WERI-Rb-1 (cell line): ENCODE results near the gene LUM.

Experiments
- DNase-seq: peaks from one replicate; pipeline ENCODE4 v3.0.0-alpha.2; 2020
- H3K27ac ChIP-seq: fragments of 250-450 bp; sonication (Bioruptor Pico); 2 replicates; pipeline ENCODE4 v1.5.1; 2020; ENCODE audit warnings: mild to moderate bottlenecking, moderate library complexity
- H3K27me3 ChIP-seq: fragments of 250-450 bp; sonication (Bioruptor Pico); 2 replicates; pipeline ENCODE4 v1.5.1; 2021; ENCODE audit warnings: mild to moderate bottlenecking, low read depth, moderate library complexity; ENCODE audit not compliant: insufficient read depth, severe bottlenecking
- H3K36me3 ChIP-seq: fragments of 250-450 bp; sonication (Bioruptor Pico); 2 replicates; pipeline ENCODE4 v1.5.1; 2020; ENCODE audit warnings: mild to moderate bottlenecking, moderate library complexity
- H3K4me3 ChIP-seq: 2 replicates; pipeline ENCODE4 v1.5.1; 2011; ENCODE audit warnings: low read depth, mild to moderate bottlenecking, control low read depth, low read length
- H3K9me3 ChIP-seq: fragments of 250-450 bp; sonication (Bioruptor Pico); 2 replicates; pipeline ENCODE4 v1.5.1; 2021; ENCODE audit warnings: mild to moderate bottlenecking, moderate library complexity; ENCODE audit not compliant: severe bottlenecking
- TF ChIP-seq, protein P1 (sequence below): IDR thresholded peaks from 2 replicates; pipeline ENCODE4 v1.5.1; 2011; ENCODE audit warnings: low read depth, mild to moderate bottlenecking, control low read depth, inconsistent platforms, low read length

LUM gene

DNA sequence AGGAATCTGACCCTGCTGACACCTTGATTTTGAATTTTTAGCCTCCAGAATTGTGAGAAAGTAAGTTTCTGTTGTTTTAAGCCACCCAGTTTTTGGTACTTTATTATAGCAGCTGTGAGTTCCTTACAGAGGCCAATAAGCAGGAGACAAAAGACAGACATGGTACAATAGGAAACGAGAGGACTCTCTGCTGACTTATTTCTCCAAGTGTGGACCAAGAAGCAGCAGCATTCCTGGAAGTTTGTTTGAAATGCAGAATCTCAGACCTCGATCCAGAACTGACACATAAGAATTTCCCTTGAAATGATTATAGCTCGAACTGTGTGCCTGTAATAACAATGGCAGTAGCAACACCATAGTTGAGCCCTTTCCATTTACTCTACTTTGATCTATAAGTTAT lies 31.9 kb upstream of the LUM start:
- Histone ChIP-seq H3K9me3 (no peaks in the 10 kb centered on the region), H3K4me3 (no peak overlapping the region), H3K27me3 (no peaks in the 10 kb centered on the region), H3K36me3 (no peaks in the 10 kb centered on the region), H3K27ac (no peak overlapping the region)
- DNase-seq = no peak
- TF ChIP-seq, protein P1, sequence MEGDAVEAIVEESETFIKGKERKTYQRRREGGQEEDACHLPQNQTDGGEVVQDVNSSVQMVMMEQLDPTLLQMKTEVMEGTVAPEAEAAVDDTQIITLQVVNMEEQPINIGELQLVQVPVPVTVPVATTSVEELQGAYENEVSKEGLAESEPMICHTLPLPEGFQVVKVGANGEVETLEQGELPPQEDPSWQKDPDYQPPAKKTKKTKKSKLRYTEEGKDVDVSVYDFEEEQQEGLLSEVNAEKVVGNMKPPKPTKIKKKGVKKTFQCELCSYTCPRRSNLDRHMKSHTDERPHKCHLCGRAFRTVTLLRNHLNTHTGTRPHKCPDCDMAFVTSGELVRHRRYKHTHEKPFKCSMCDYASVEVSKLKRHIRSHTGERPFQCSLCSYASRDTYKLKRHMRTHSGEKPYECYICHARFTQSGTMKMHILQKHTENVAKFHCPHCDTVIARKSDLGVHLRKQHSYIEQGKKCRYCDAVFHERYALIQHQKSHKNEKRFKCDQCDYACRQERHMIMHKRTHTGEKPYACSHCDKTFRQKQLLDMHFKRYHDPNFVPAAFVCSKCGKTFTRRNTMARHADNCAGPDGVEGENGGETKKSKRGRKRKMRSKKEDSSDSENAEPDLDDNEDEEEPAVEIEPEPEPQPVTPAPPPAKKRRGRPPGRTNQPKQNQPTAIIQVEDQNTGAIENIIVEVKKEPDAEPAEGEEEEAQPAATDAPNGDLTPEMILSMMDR = no peak

DNA sequence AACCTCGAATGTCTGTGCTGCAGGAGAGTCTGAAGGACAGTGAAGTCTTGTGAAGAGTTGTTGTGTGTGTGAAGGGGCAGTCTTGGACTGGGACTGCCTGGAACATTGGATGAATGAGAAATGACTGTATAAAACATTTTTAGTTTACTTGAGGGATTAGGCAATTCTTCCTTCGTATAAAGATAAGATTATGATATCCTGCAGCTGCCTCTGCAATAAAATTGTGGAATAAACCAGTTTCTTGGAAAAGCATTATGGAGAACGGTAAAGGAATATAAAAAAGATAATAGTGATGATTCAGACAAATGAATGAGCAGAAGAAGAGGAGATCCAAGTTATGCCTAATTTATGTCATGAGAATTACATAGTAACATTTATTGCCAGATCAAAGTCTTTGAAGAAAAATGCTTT lies 30.9 kb upstream of the LUM start:
- Histone ChIP-seq H3K27ac (no peak overlapping the region), H3K36me3 (no peaks in the 10 kb centered on the region), H3K9me3 (no peaks in the 10 kb centered on the region), H3K4me3 (no peak overlapping the region), H3K27me3 (no peaks in the 10 kb centered on the region)
- TF ChIP-seq, protein P1 = no peak
- DNase-seq = no peak

DNA sequence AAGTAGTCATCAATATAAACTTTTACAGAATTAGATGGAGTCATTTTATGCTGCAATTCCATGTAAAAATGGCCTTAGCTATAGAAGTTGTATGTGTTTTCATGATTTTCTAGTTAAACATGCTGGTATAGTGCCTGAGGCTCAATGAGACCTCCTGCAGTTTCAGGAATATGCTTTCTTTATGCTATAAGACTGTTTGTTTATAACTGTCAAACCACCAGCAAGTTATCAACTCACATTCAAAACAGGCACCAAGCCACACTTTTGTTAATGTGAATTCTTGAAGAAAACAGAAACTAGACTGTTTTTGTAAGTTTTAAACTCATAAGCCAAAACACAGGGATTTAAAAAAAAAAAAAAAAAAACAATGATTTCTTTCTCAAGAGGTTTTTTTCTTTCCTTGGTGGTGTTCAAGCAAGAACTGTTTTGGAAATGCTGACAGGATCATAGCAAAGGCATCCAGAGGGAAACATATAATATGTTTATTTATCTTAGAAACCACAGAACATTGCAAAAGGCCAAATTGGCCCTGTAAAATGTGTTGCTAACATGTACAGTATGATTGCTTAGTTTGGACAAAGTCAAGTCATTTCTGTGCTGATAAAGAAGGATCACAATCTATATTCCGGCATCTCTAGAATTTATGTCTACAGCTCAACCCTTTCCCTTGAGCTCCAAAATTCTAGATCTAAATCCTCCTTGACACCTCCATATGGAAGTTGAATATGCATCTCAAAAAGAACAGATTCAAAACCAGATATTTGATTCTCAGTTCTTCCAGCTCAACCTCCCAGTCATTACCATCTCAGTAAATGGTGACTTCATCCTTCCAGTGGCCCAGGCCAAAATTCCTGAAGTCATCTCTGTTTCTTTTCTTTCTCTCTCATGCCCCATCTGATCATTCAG lies 29.0 kb upstream of the LUM start:
- H3K9me3 ChIP-seq = no peaks in the 10 kb centered on the region
- H3K27me3 ChIP-seq = no peaks in the 10 kb centered on the region
- no peak overlapping the region for H3K27ac ChIP-seq
- TF ChIP-seq, protein P1 = no peak
- H3K36me3 ChIP-seq = no peaks in the 10 kb centered on the region
- no peak for DNase-seq
- H3K4me3 ChIP-seq = no peak overlapping the region

DNA sequence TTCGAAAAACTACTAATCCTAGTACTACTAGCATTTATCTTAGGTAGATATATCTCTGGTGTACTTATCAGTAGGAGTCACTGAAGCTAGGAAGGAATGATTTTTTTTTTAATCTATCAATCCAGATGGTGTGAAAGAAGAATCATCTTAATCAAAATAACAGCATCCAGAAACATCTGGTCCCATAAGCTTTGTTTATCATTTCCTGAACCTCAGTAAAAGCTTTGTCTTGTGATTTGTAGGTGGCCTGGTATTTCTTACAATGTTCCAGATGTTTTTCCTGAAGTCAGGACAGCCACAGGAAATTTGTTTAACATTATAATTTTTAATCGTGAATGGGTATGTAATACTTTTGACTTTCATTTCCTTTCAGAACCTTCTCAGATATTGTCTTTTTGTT lies 28.0 kb upstream of the LUM start:
- TF ChIP-seq, protein P1 = no peak
- no peaks in the 10 kb centered on the region for H3K27me3 ChIP-seq
- no peak overlapping the region for H3K27ac ChIP-seq
- no peaks in the 10 kb centered on the region for H3K9me3 ChIP-seq
- H3K4me3 ChIP-seq = no peak overlapping the region
- no peak for DNase-seq
- H3K36me3 ChIP-seq = no peaks in the 10 kb centered on the region

DNA sequence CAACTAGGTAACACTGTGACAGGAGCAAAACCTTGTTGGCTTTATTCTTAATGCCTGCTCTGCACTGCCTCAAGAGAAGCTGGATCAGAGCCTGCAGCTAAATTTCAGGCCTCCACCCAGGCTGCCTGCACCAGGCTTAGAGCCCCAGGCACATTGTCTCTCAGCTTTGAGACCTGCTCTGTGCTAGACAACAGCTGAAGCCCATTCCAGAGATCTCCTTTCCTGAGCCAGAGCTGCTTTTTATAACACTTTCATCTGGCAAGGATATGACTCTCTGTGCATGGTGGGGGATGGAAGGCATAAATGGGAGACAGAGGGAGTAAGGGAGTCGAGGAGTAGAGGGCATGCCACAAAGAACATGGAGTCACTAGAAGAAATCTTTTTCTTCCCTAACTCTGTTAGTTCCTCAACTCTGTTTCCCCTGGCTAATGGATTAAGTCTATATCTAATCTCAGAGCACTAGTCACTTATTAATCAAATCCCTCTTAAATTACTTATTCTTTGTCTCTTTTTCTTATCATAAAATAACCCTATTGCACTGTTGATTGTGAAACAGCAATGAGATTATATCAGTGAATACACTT lies 27.1 kb upstream of the LUM start:
- TF ChIP-seq, protein P1 = no peak
- DNase-seq = no peak
- no peaks in the 10 kb centered on the region for H3K27me3 ChIP-seq
- no peaks in the 10 kb centered on the region for H3K9me3 ChIP-seq
- H3K4me3 ChIP-seq = no peak overlapping the region
- no peak overlapping the region for H3K27ac ChIP-seq
- H3K36me3 ChIP-seq = no peaks in the 10 kb centered on the region
